SK-N-DZ (cell line): ENCODE measurements around the gene APOL1.
"Not testable (repeated sequence)": the region's sequence is repeated elsewhere in the genome, so short reads cannot be mapped to it uniquely, and the experiment has no call there.

Source experiments
- DNase-seq: peaks from one replicate; pipeline ENCODE4 v3.0.0-alpha.2; 2015; ENCODE audit warnings: low spot score

The APOL1 gene

DNA sequence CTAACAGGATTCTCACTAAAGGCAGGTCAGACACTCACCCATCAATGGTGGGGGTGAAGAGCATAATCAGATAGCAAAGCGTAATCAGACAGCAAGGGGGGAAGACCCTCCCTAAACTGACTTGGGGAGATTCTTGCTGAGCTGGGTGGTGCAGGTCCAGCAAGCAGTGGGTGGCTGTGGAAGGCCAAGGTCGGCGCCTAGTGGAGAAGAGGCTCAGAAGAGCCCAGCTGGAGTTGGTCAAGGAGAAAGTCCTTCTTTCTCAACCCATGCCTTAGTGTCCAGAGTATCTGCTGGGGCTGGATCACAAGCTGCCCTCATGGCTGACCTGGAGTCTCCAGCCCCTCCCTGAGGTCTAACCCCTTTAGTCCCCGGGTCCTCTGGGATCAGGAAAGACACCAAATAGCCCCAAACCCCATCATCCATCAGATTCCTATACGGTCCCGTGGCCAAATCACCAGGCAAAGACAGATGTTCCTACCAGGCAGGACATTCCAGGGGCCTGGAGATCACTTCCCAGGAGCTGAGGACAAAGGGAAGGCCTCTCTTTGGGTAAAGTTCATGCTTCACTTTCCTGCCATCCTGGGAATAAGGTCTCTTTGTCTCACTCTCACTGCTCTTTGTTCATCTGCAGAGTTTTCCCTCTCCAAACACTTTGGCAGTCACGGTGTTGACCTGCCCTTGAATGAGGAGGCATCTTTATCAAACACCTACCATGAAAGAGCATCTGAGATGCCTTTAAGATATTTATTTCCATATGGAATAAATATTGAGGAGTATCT is 11.1 kb downstream of the APOL1 start:
- not testable (repeated sequence) for DNase-seq

- no peak for DNase-seq
Measured at GRCh38 chr22:36267058-36267457, 14.1 kb downstream of the APOL1 start.

DNA sequence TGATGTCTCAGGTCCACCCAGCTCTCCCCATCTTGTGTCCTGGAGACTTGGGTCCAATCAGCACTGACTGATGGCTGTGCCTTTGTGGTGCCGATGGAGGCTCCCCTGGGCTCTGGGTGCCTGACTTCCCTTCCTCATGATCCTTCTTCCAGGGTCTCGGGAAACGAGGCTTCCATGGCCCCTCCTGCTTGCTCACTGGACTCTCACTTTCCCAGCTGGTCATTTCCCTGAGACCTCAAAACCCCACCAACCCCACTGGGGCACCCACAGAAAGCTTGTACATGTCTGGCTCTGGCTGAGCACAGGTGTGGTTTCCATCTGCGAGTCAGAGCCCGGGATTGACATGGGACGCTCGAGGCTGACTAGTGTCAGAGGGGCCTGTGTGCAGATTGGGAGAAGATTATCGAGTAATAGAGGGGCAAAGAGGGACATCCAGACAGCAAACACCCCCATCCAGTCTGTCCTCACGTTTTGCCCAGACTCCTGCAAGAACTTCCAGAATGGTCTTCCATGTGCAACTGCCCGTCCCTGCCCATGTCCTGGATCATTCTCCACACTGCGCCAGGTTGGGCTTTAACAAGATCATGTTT is 15.1 kb downstream of the APOL1 start:
- DNase-seq = no peak

GRCh38 chr22:36271231-36271630 is 18.3 kb downstream of the APOL1 start:
- not testable (repeated sequence) for DNase-seq

- DNase-seq = not testable (repeated sequence)
Measured at GRCh38 chr22:36271951-36272350, 19.0 kb downstream of the APOL1 start.

- no peak for DNase-seq
Measured at GRCh38 chr22:36274531-36274930, 21.6 kb downstream of the APOL1 start.

GRCh38 chr22:36277482-36278291 is 24.8 kb downstream of the APOL1 start:
- peak; percentile 45 for DNase-seq

GRCh38 chr22:36279219-36279666 is 26.3 kb downstream of the APOL1 start:
- no peak for DNase-seq

DNA sequence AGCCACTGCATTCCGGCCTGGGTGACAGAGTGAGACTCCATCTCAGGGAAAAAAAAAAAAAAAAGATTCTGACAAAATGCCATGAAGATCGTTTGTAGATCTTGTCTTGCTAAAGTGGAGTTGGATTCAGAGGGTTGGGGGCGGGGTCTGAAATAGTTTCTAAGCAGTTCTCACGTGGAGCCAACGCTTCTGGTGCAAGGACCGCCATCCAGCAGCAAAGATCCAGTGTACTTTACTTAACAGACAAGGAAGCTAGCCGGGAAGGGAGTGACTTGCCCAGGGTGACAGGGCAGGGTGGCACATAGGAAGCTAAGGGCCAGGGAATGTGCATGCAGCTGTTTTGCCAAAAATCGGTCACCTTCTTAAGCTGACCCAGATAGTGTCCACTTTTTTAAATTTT is 27.4 kb downstream of the APOL1 start:
- DNase-seq = no peak

DNA sequence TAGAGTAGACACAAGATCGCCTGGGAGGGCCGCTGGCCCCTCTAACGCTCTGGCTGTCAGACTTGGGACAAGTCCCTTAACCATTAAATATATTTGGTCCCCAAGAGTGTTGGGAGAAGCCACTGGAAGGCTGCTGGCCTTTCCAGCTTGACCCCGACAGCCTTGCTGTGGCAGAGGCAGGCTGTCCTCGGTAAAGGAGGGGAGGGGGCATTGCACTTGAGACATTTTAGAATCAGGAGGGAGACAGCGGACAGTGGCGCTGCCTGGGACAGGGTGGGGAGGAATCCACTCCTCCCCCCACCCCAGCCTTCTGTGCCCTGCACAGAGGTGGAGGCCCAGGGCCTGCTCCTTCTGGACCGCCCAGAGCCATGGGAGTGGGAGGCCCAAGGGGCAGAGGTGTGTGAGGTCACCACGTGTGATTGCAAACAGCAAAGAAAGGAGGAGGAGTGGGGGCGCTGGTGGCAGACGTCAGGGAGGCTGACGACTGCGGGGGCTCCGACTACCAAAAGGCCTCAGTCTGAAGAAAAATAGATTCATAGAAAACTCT is 28.9 kb downstream of the APOL1 start:
- no peak for DNase-seq

GRCh38 chr22:36282328-36282831 is 29.4 kb downstream of the APOL1 start:
- no peak for DNase-seq

DNA sequence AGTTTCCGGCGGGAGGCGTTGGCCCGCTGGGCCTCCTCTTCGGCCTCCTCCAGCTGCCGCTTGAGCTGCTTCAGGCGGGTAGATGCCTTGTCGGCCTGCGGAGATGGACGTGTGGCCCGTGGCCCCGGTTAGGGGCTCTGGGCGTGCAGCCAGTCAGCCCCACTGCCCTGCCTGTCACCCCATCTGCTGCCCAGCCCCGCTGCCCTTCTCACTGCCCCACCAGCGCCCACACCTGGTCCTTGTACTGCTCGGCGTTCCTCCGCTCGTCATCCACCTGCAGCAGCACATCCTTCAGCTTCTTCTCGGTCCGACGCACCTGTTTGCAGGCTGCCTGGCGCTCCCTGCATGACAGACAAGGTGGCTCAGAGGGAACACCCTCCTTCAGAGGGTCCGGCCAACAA is 31.2 kb downstream of the APOL1 start:
- no peak for DNase-seq

DNA sequence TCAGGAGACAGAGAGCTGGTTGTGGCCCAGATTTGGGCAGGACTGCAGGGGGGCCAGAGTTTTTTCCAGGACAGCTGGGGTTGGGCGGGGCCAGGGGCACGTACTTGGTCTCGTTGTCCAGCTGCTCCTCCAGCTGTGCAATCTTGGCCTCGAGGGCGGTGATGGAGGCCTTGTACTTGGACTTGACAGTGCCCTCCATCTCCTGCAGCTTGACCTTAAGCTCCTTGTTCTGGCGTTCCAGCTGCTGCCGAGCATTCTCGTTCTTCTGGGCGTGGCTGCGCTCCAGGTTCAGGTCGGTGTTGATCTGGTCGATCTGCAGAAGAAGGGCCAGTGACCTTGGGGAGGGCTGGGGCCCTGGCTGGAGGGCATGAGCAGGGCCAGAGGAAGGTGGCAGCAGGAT is 32.1 kb downstream of the APOL1 start:
- DNase-seq = no peak

DNA sequence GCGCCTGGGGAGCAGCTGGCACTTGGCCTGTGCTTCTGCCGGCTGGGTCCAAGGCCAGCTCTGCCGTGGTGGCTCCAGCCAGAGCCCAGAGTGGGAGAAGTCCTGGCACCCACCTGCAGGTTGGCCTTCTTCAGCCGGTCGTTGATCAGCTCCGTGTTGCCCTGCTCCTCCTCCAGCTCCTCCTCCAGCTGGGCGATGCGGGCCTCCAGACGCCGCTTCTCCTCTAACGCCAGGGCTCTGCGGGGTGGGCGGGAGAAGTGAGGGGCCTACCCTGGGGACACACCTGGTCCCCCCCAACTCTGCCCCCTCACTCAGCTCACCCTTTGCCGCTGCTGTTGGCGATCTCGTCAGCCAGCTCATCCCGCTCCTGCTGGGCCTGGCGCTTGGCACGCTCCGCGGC is 32.6 kb downstream of the APOL1 start:
- DNase-seq = no peak

- DNase-seq = peak; percentile 64
Measured at GRCh38 chr22:36286096-36286957, 33.4 kb downstream of the APOL1 start.

DNA sequence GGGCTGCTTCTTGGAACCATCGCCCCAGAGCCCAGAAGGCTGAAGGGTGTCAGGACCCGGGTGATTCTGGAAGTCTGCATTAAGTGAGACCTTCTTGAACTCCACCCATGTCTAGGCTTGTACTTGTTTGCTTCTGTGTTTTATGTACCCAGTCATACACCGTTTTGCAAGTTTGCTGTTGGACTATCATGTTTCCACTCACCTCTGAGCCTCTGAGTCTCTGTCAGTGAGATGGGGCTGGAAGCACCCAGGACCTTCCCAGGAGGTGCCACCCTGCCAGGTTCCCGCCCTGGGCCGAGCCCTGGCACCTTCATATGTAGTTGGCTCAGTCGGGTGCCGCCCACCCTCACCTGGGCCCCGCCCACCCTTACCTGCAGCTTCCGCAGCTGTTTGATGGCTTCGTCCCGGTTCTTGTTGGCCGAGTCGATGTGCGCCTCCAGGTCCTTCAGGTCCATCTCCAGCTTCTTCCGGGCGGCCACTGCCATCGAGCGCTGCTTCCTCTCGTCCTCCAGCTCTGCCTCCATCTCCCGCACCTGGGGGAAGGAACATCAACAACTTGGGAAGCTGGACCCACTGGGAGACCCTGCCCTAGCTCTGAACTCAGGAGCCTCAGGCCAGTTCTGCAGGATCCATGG is 35.1 kb downstream of the APOL1 start:
- no peak for DNase-seq

DNA sequence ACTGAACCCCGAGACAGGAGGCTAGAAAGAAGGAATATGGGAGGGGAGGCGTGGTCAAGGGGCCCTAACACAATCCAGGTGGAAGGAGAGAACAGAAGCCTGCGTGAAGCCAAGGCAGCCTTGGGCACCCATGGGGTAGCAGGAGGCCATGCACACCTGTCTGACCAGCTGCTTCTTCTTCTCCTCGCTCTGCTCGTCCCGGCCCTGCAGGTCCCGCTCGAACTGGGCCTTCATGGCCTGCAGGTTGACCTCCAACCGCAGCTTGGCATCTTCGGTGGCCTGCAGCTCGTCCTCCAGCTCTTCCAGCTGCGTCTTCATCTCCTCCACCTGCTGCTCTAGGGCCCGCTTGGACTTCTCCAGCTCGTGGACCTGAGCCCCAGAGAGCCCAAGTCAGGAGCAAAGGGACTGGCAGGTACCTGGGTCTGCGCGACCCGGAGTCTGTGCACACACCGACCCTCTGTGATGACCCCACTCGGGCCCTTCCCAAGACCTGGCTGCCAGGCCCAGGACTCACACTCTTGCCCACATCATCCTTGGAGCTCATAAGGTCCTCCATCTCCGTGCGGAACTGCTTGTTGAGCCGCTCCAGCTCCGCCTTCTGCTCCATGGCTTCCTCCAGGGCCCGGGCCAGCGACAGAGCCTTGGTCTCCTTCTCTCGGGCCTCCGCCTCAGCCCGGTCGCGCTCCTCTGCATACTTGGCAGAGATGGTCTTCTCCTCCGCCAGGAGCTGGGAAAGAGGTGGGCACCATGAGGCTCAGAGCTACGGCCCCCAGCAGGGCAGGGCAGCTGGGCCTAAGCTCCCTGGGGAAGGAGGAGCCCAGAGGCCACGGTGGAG is 35.9 kb downstream of the APOL1 start:
- no peak for DNase-seq

- DNase-seq = no peak
Measured at GRCh38 chr22:36289406-36289870, 36.5 kb downstream of the APOL1 start.

DNA sequence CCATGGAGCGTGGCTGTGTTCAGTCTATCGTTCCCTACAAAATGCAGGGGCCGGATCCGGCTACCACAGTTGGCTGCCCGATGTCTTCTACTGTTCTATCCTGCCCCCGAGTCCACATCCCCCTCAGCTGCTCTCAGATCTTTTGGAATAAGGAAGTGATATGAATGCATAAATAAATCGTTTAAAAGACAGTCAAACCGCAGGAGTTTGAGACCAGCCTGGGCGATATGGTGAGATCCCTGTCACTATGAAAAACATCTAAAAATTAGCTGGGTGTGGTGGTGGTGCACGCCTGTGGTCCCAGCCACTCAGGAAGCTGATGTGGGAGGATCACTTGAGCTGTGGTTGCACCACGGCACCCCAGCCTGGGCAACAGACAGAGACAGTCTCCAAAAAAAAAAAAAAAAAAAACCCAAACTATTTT is 37.0 kb downstream of the APOL1 start:
- not testable (repeated sequence) for DNase-seq
